Effector memory CD4-positive, alpha-beta T cell (primary cell): ENCODE results near the gene PIP5K1B.
A peak's percentile ranks its signal among the peaks of the same experiment; 100 is the strongest.

Experiments
- DNase-seq, 3 donors: peaks; one replicate each; pipeline ENCODE4 v3.0.0-alpha.2; 2020
- H3K27ac ChIP-seq: 2 replicates; pipeline ENCODE4 v1.7.0; 2013; ENCODE audit warnings: mild to moderate bottlenecking, low read length, moderate library complexity; ENCODE audit not compliant: insufficient read depth, poor library complexity, severe bottlenecking
- H3K27me3 ChIP-seq: replicated peaks from 2 replicates; pipeline ENCODE4 v1.7.0; 2013; ENCODE audit warnings: mild to moderate bottlenecking, low read length; ENCODE audit not compliant: insufficient read depth, control insufficient read depth, poor library complexity, severe bottlenecking
- H3K36me3 ChIP-seq: 2 replicates; pipeline ENCODE4 v1.7.0; 2013; ENCODE audit warnings: mild to moderate bottlenecking, low read length, moderate library complexity; ENCODE audit not compliant: control insufficient read depth, insufficient read depth
- H3K4me1 ChIP-seq: 2 replicates; pipeline ENCODE4 v1.7.0; 2013; ENCODE audit warnings: low read length, mild to moderate bottlenecking; ENCODE audit not compliant: control insufficient read depth, insufficient read depth, poor library complexity, severe bottlenecking
- H3K4me3 ChIP-seq: 2 replicates; pipeline ENCODE4 v1.7.0; 2013; ENCODE audit warnings: low read length, low read depth, mild to moderate bottlenecking; ENCODE audit not compliant: insufficient read depth, poor library complexity, severe bottlenecking
- H3K9me3 ChIP-seq: 2 replicates; pipeline ENCODE4 v1.7.0; 2013; ENCODE audit warnings: mild to moderate bottlenecking, low read length, moderate library complexity; ENCODE audit not compliant: control insufficient read depth

Gene PIP5K1B

GRCh38 chr9:68883224-68883623 lies 178.2 kb downstream of the PIP5K1B start:
- Histone ChIP-seq H3K9me3 (no peaks in the 10 kb centered on the region), H3K27me3 (no peaks in the 10 kb centered on the region), H3K4me1 (peaks cover 3% of the 10 kb centered on the region), H3K27ac (no peak overlapping the region), H3K4me3 (no peak overlapping the region), H3K36me3 (no peaks in the 10 kb centered on the region)
- no peak for DNase-seq

GRCh38 chr9:68887232-68887631 lies 182.2 kb downstream of the PIP5K1B start:
- Histone ChIP-seq H3K36me3 (no peaks in the 10 kb centered on the region), H3K27me3 (no peaks in the 10 kb centered on the region), H3K4me1 (peaks cover 3% of the 10 kb centered on the region), H3K9me3 (no peaks in the 10 kb centered on the region), H3K4me3 (no peak overlapping the region), H3K27ac (no peak overlapping the region)
- no peak for DNase-seq

DNA sequence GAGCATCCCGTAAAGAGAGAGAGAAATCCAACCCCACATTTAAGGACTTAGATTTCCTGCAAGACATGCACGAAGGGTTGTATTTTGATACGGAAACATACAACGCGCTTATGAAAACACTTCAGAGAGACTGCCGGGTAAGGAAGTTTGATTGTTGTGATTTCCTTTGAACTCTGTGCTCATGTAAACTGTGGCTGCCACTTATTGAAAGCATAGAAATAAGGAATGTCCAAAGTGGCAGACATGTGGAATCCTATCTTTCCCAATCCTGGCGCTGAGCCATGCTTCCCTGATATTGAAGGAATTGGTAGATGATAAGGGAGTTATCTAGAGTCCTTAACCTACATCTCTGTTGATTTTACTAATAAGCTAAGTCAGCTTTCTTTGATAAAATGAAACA lies 189.5 kb downstream of the PIP5K1B start:
- DNase-seq: no peak

DNA sequence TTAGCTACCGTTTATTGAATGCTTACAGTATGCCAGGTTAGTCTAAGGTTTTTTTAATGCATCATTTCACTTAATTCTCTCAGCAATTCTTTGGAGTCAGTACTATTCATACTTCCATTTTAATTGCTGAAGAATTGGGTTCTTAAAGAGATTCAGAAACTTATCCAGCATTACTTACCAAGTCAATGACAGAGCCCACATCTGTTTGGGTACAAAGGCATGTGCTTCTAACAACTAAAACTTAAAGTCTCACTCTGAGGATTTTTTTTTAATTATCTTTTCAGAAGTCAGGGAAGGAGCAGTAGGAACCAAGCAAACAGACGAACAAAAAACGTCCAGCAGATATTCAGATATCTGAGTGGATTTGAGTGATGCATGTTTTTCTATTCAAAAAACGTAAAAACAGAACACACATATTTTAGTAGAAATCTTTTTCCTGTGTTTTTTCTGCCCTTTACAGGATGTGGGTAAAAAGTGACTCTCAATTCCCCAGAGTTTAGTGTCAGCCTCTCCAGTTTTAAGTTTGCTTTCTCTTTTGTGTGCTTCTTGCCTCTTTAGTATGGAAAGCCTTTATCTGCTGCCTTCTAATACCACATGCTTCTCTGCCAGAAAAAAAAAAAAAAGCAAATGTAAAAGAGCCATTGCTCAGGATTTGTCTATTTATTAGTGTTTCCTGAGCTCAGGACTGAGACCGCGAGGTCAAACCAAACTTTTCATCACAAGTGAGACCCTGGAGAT lies 190.9 kb downstream of the PIP5K1B start:
- Histone ChIP-seq H3K4me1 (peaks cover 10% of the 10 kb centered on the region), H3K4me3 (no peak overlapping the region), H3K27me3 (no peaks in the 10 kb centered on the region), H3K27ac (no peak overlapping the region), H3K9me3 (no peaks in the 10 kb centered on the region), H3K36me3 (no peaks in the 10 kb centered on the region)
- DNase-seq: no peak

More for the DNA sequence above, 189.5 kb downstream of the PIP5K1B start:
- Histone ChIP-seq H3K27ac (no peak overlapping the region), H3K9me3 (no peaks in the 10 kb centered on the region), H3K4me3 (peak overlapping the region; percentile 23), H3K4me1 (peaks cover 10% of the 10 kb centered on the region), H3K27me3 (no peaks in the 10 kb centered on the region), H3K36me3 (no peaks in the 10 kb centered on the region)

DNA sequence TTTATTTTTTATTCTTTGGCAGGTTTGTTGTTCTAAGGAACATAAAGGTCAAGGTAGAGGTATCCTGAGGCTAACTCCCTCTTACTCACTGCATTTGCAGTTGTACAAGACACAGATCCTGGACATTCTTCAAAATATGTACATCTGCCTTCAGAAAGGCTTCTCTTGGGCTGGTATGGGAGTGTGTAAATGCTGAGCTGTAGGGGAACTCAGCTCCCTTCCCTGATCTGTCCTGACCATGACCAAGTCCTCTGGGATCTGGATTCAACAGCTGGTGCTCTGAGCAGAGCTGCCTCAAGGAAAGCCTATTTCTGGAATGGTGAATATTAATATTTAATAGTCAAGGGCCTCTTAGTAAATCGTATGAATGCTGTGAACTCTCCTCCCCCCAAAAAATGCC lies 191.4 kb downstream of the PIP5K1B start:
- Histone ChIP-seq H3K27me3 (no peaks in the 10 kb centered on the region), H3K4me3 (no peak overlapping the region), H3K4me1 (peaks cover 10% of the 10 kb centered on the region), H3K9me3 (no peaks in the 10 kb centered on the region), H3K36me3 (no peaks in the 10 kb centered on the region), H3K27ac (no peak overlapping the region)
- DNase-seq: no peak

DNA sequence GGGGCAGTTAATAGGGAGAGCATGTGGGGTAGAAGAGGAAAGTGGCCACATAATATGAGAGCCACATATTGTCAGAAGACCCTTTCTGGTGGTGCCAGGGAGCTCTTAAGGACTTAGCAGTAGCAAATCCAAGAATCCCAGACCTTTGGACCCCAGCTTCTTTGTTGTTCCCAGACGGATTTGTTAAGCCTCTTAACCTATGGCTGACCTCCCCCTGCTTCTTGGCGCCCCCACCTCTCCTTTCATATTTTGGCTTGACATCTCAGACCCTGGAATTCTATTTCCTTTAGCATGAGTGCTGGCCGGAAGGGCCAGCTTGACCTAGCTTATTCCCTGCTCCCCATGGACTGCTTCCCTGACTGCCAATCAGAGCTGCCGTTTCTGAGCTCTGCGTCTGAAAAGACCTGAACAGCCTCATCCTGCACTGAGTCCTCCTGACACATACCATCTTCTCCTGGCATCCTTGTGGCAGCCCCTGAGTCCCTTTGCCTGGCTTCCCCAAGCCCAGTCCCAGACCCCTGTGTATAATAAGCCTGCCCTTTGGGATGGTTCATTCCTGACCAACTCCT lies 192.6 kb downstream of the PIP5K1B start:
- DNase-seq: no peak
- Histone ChIP-seq H3K4me3 (no peak overlapping the region), H3K36me3 (no peaks in the 10 kb centered on the region), H3K27me3 (no peaks in the 10 kb centered on the region), H3K4me1 (peaks cover 10% of the 10 kb centered on the region), H3K9me3 (no peaks in the 10 kb centered on the region), H3K27ac (no peak overlapping the region)

DNA sequence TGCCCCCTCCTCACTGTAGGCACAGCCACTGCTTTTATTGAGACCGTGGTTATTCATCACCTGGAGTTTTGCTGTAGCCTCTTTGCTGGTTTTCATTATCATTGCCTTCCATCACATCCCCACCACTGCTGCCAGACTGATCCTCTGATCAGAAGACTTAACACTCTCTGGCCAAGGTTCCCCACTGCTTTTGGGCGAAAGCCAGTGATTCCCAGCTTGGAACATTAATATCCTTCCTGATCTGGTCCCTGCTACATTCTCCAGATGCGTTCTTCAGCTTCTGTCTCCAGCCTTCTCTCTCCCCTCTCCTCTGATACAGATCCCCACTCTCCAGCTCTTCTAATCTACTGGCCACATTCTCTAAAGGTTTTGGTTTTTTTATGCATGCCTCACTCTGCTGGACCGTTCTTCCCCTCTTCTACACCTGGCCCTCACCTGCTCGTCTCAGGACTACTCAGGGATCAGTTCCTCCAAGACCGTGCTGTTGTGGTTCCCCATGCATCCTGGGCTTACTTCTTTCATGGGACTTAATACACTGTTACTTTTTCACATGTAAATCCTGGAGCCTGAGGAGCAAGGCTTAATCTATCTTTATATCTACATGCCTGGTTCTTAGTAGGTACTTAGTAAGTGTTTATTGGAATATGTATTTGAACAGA lies 193.9 kb downstream of the PIP5K1B start:
- Histone ChIP-seq H3K27me3 (no peaks in the 10 kb centered on the region), H3K9me3 (no peaks in the 10 kb centered on the region), H3K4me1 (peaks cover 10% of the 10 kb centered on the region), H3K36me3 (no peaks in the 10 kb centered on the region), H3K27ac (no peak overlapping the region), H3K4me3 (no peak overlapping the region)
- no peak for DNase-seq

DNA sequence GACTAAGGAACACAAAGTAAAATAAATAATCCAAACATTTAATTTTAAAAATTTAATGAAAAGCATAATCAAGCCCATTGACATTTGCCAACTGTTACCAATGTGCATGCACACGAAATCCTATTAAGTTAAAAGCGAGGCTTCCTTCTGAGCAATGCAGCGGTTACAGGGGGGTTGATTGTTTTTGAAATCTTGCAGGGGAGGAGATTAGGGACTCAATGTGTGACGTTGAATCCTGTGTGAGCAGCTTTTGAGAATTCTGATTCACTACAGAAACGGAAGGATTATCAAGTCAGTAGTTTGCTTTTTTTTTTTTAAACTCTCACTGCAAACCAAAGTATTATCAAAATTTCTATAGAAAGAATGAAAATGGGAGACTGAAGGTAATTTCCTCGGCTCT lies 199.4 kb downstream of the PIP5K1B start:
- no peaks in the 10 kb centered on the region for H3K4me1 ChIP-seq
- DNase-seq: no peak
- no peaks in the 10 kb centered on the region for H3K9me3 ChIP-seq
- no peak overlapping the region for H3K4me3 ChIP-seq
- no peaks in the 10 kb centered on the region for H3K27me3 ChIP-seq
- H3K27ac ChIP-seq: no peak overlapping the region
- no peaks in the 10 kb centered on the region for H3K36me3 ChIP-seq

DNA sequence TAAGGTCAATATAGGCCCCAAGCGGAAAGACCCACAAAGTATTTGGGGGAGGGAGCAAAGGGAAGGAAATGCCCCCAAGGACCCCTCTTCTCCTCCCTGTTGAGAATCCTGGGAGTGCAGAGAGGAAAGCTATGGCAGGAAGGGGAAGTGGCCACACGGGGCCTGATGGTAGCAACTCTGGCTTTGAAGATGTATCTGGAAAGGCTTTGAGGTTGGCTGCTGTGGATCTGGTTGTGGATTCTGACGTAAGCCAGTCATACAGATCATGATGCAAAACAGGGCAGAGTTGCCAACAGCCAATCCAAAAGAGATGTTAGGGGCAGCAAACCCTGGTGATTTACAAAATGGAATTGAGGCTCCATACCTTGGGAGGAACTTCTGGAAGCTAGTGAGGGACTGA lies 200.1 kb downstream of the PIP5K1B start:
- Histone ChIP-seq H3K27me3 (no peaks in the 10 kb centered on the region), H3K36me3 (no peaks in the 10 kb centered on the region), H3K9me3 (no peaks in the 10 kb centered on the region), H3K27ac (no peak overlapping the region), H3K4me1 (no peaks in the 10 kb centered on the region), H3K4me3 (no peak overlapping the region)
- no peak for DNase-seq

- H3K36me3 ChIP-seq: no peaks in the 10 kb centered on the region
- no peaks in the 10 kb centered on the region for H3K27me3 ChIP-seq
- H3K4me3 ChIP-seq: no peak overlapping the region
- H3K27ac ChIP-seq: no peak overlapping the region
- H3K9me3 ChIP-seq: no peaks in the 10 kb centered on the region
- DNase-seq: no peak
- no peaks in the 10 kb centered on the region for H3K4me1 ChIP-seq
These were observed 202.9 kb downstream of the PIP5K1B start for GRCh38 chr9:68907910-68908309.
